Naive B cell (primary cell): ENCODE results near the gene MAST4. TPM values are rescaled to one million over a fixed set of nuclear protein-coding genes. Genes with fewer than 3 reads are reported as not detected.

ENCODE experiments used
- ATAC-seq, 2 donors: fragments of 150-1000 bp; cut with Tn5 transposase; 2 replicates each; pipeline ENCODE4 v1.10.0; 2021; ENCODE audit warnings: low read depth in 2 of 2, mild to moderate bottlenecking in 2 of 2, moderate library complexity in 2 of 2
- DNase-seq: peaks from one replicate; pipeline ENCODE4 v3.0.0; 2022
- H3K27ac Mint-ChIP-seq, 6 donors: one replicate each; pipeline ENCODE4 v1.8.0; 2020 to 2022; ENCODE audit warnings: mild to moderate bottlenecking in 6 of 6, mixed read lengths in 6 of 6, moderate library complexity in 5 of 6, inconsistent platforms in 2 of 6
- H3K27me3 Mint-ChIP-seq, 3 donors: one replicate each; pipeline ENCODE4 v1.8.0; 2021 to 2022; ENCODE audit warnings: mixed read lengths in 3 of 3, mild to moderate bottlenecking in 1 of 3
- H3K36me3 Mint-ChIP-seq, 2 donors: one replicate each; pipeline ENCODE4 v1.8.0; 2020 to 2022; ENCODE audit warnings: mixed read lengths in 2 of 2, inconsistent platforms in 1 of 2, mild to moderate bottlenecking in 1 of 2
- H3K4me1 Mint-ChIP-seq, 3 donors: one replicate each; pipeline ENCODE4 v1.8.0; 2020 to 2022; ENCODE audit warnings: mixed read lengths in 3 of 3, inconsistent platforms in 1 of 3, mild to moderate bottlenecking in 1 of 3, moderate library complexity in 1 of 3
- H3K4me3 Mint-ChIP-seq, 8 donors: one replicate each; pipeline ENCODE4 v1.8.0; 2020 to 2022; ENCODE audit warnings: mild to moderate bottlenecking in 8 of 8, mixed read lengths in 8 of 8, moderate library complexity in 8 of 8, inconsistent platforms in 2 of 8
- H3K9me3 Mint-ChIP-seq, 7 donors: one replicate each; pipeline ENCODE4 v1.8.0; 2020 to 2022; ENCODE audit warnings: mixed read lengths in 7 of 7, mild to moderate bottlenecking in 5 of 7, inconsistent platforms in 2 of 7, moderate library complexity in 1 of 7
- polyA plus RNA-seq, 6 donors: library from polyadenylated mRNA; unstranded; fragments of 300-500 nt; fragmentation: Illumina TruSeq; gene quantifications; one replicate each; pipeline ENCODE4 v1.2.3, GENCODE V29; 2021; ENCODE audit warnings: low read depth in 6 of 6

The MAST4 gene
- polyA plus RNA-seq, 6 donors from 2014 or later = 0.17 to 2.3 (median 1.3) TPM

GRCh38 chr5:66864240-66864884 is 268.2 kb downstream of the MAST4 start:
- H3K27ac Mint-ChIP-seq = peak overlapping the region in 1 of 6 donors; percentile 8
- H3K4me3 Mint-ChIP-seq = no peak overlapping the region
- ATAC-seq = no peak
- DNase-seq = no peak
- no peaks in the 10 kb centered on the region for H3K4me1 Mint-ChIP-seq
- no peaks in the 10 kb centered on the region for H3K36me3 Mint-ChIP-seq
- H3K9me3 Mint-ChIP-seq = peaks cover 0 to 2% (median 0%) of the 10 kb centered on the region in 7 donors
- peaks cover 18 to 23% (median 21%) of the 10 kb centered on the region in 3 donors for H3K27me3 Mint-ChIP-seq

- Mint-ChIP-seq H3K27ac (no peak overlapping the region), H3K4me3 (no peak overlapping the region), H3K4me1 (no peaks in the 10 kb centered on the region), H3K36me3 (no peaks in the 10 kb centered on the region), H3K9me3 (peaks cover 0 to 2% (median 0%) of the 10 kb centered on the region in 7 donors), H3K27me3 (peaks cover 5 to 18% (median 7%) of the 10 kb centered on the region in 3 donors)
- no peak for ATAC-seq
- DNase-seq = no peak
Observed at GRCh38 chr5:66867618-66868322, 271.6 kb downstream of the MAST4 start.

- ATAC-seq = no peak
- Mint-ChIP-seq H3K4me3 (no peak overlapping the region), H3K36me3 (no peaks in the 10 kb centered on the region), H3K27me3 (peaks cover 0 to 7% (median 5%) of the 10 kb centered on the region in 3 donors), H3K4me1 (no peaks in the 10 kb centered on the region), H3K9me3 (peaks cover 0 to under 1% (median 0%) of the 10 kb centered on the region in 7 donors), H3K27ac (no peak overlapping the region)
- no peak for DNase-seq
Observed at GRCh38 chr5:66869347-66869746, 273.2 kb downstream of the MAST4 start.

DNA sequence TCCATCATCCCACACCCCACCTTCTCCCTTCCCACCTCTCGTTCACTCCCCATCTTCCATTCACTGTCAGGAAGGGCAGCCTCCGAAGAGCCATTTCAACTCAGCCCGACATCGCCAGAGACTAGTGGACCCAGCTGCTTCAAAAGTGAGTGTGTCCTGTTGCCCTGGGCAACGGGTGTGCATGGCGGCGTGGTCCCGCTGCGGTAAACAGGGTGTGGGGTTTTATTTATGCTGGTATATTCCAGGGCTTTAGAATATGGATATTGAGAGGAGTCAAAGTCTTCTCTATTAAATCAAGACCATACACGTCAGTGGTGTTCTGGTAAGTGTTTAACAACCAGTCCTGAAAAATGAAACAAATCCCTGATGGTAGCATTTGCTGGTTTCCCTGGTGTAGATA is 274.5 kb downstream of the MAST4 start:
- no peak overlapping the region for H3K27ac Mint-ChIP-seq
- H3K4me1 Mint-ChIP-seq = no peaks in the 10 kb centered on the region
- no peaks in the 10 kb centered on the region for H3K27me3 Mint-ChIP-seq
- no peak overlapping the region for H3K4me3 Mint-ChIP-seq
- ATAC-seq (no peak), DNase-seq (no peak)
- no peaks in the 10 kb centered on the region for H3K9me3 Mint-ChIP-seq
- no peaks in the 10 kb centered on the region for H3K36me3 Mint-ChIP-seq

GRCh38 chr5:66871651-66872050 is 275.5 kb downstream of the MAST4 start:
- ATAC-seq = no peak
- Mint-ChIP-seq H3K4me1 (no peaks in the 10 kb centered on the region), H3K27ac (no peak overlapping the region), H3K9me3 (no peaks in the 10 kb centered on the region), H3K36me3 (no peaks in the 10 kb centered on the region), H3K4me3 (no peak overlapping the region), H3K27me3 (no peaks in the 10 kb centered on the region)
- no peak for DNase-seq

DNA sequence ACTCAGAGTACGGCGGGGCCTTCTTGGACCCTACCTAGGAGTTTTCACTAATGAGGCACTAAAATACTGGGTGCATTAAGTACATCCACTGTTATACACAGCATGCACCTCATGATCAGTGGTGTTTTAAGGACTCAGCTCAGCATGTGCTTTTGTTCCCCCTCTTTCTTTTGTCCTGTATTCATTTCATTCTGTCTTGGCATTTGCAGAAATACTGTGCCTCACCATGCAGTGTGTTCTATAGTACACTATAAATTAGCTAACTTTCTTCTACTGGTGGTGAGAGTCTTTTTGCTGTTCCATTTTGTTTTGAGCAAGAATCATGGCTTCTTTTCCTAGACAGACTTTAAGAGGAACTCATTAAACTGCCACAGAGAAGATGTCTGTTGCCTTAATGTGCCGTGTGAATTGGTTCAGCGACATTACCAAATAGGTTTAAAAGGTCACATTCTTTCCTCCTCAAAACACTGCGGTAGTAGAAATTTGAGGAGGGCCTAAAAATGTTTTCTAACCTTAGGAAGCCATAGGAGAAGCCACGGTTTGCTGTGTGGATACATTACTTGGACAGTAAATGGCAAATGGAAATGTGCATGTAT is 276.6 kb downstream of the MAST4 start:
- H3K9me3 Mint-ChIP-seq = no peaks in the 10 kb centered on the region
- H3K36me3 Mint-ChIP-seq = no peaks in the 10 kb centered on the region
- ATAC-seq = no peak
- peaks cover 0 to 3% (median 0%) of the 10 kb centered on the region in 3 donors for H3K27me3 Mint-ChIP-seq
- DNase-seq = no peak
- no peak overlapping the region for H3K4me3 Mint-ChIP-seq
- H3K27ac Mint-ChIP-seq = no peak overlapping the region
- H3K4me1 Mint-ChIP-seq = no peaks in the 10 kb centered on the region

DNA sequence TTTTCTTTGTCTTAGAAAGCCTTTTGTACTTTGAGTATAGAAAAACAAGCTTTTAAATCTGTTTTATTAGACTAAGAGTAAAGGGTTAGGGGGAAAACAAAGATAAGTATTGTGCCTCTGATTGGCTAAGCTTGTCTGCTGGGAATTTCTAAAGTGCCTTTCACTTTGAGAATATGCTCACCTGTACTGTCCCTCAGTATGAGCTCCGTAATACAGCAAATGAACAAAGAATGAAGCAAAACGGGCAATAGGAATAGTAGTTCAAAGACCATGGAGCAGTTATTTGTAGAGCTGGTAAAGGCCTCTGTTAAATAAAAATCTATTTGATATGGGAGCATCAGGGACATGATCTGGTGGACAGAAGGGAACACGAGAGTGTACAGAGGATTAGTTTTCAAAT is 277.8 kb downstream of the MAST4 start:
- Mint-ChIP-seq H3K9me3 (no peaks in the 10 kb centered on the region), H3K4me1 (no peaks in the 10 kb centered on the region)

GRCh38 chr5:66875315-66875714 is 279.1 kb downstream of the MAST4 start:
- Mint-ChIP-seq H3K4me1 (no peaks in the 10 kb centered on the region), H3K4me3 (no peak overlapping the region), H3K36me3 (no peaks in the 10 kb centered on the region), H3K27me3 (peaks cover 0 to 3% (median 0%) of the 10 kb centered on the region in 3 donors), H3K9me3 (peaks cover 0 to 2% (median 0%) of the 10 kb centered on the region in 7 donors), H3K27ac (no peak overlapping the region)
- DNase-seq (no peak), ATAC-seq (no peak)

More for the DNA sequence above, 277.8 kb downstream of the MAST4 start:
- H3K27me3 Mint-ChIP-seq = peaks cover 0 to 3% (median 0%) of the 10 kb centered on the region in 3 donors
- no peak for DNase-seq
- no peak for ATAC-seq
- no peaks in the 10 kb centered on the region for H3K36me3 Mint-ChIP-seq
- H3K27ac Mint-ChIP-seq = peak overlapping the region in 1 of 6 donors; percentile 55
- no peak overlapping the region for H3K4me3 Mint-ChIP-seq

DNA sequence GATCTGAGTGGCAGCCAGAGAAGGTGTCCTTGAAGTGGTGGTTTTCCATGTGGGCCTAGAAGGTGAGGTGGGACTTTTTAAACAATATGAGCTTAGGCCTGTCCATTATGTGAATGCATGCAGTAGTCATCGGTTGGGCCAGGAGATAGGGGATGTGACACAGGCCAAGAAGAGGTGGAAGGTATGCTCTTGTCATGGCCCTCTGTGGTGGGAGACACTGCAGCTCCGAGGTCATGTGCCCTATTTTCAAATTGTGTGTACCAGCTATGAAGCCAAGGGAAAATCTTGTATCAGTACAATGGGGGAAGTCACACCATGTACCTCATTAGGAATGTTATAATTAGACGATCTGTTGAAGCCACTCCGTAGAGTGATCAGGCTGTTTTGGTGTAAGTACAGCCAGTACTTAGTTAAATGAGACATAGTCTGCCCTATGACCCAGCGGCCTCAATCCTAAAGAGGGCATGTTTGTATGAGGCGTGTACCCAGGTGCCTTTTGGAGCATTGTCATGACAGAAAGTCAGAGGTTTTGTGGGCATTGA is 280.1 kb downstream of the MAST4 start:
- H3K27ac Mint-ChIP-seq = no peak overlapping the region
- H3K4me3 Mint-ChIP-seq = no peak overlapping the region
- no peaks in the 10 kb centered on the region for H3K36me3 Mint-ChIP-seq

DNA sequence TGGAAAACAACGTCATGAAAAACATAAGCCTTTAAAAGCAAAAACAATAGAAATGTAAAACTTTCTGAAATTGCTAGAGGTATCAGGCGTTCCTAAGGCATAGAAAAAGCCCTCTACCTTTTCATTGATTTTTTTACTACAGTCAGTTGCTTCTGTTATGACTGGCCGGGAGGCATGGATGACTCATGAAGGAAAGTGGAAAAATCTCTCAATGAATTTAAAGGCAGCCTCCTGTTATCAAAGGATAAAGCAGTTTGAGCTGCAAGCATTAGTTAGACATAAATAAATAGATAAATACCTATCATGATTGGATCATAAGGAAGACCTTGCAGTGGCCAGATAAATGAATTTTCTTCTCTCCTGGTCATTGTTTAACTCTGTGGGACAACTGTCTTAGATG is 281.6 kb downstream of the MAST4 start:
- ATAC-seq (no peak), DNase-seq (no peak)
- H3K4me3 Mint-ChIP-seq = no peak overlapping the region
- H3K27me3 Mint-ChIP-seq = peaks cover 0 to 3% (median 0%) of the 10 kb centered on the region in 3 donors
- no peak overlapping the region for H3K27ac Mint-ChIP-seq
- H3K4me1 Mint-ChIP-seq = no peaks in the 10 kb centered on the region
- H3K36me3 Mint-ChIP-seq = no peaks in the 10 kb centered on the region
- H3K9me3 Mint-ChIP-seq = peaks cover 0 to 2% (median 0%) of the 10 kb centered on the region in 7 donors

More for the DNA sequence above, 280.1 kb downstream of the MAST4 start:
- DNase-seq (no peak), ATAC-seq (no peak)
- Mint-ChIP-seq H3K27me3 (peaks cover 0 to 3% (median 0%) of the 10 kb centered on the region in 3 donors), H3K4me1 (no peaks in the 10 kb centered on the region), H3K9me3 (peaks cover 0 to 2% (median 0%) of the 10 kb centered on the region in 7 donors)

GRCh38 chr5:66880401-66880800 is 284.2 kb downstream of the MAST4 start:
- DNase-seq (no peak), ATAC-seq (no peak)
- Mint-ChIP-seq H3K4me3 (no peak overlapping the region), H3K4me1 (no peaks in the 10 kb centered on the region), H3K9me3 (peaks cover 0 to 2% (median 0%) of the 10 kb centered on the region in 7 donors), H3K27ac (no peak overlapping the region), H3K27me3 (peaks cover 0 to 3% (median 0%) of the 10 kb centered on the region in 3 donors), H3K36me3 (no peaks in the 10 kb centered on the region)

DNA sequence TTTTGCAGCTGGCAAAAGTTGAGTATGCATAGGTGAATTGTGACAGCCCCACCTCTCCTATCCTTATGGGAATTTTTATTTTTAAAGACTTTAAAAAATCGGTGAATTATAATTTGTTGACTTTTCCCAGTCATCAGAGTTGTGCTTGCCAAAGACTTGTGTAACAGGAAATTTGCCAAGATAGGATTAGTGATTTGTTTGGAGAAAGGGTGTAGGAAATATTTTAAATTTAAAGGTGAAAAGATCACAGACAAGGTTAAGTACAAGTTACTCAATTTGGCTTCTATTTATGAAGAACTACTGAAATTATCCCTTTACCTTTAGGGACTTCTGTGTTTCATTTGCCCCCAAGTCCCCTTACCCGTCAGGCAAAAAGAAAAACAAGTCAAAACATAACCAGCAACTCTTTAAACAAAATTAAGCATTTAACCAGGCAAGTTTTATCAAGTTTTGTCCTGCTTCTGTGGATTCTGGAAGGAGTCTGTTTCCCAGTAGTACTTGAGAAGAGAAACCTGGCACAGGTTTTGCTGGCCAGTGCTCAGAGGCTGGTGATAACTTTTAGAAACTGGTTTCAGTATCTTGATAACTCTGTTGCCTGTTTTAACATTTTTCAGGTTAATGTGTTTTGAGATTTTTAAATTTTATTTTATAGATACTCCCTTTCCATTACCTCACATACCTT is 285.4 kb downstream of the MAST4 start:
- H3K27ac Mint-ChIP-seq = no peak overlapping the region
- H3K36me3 Mint-ChIP-seq = no peaks in the 10 kb centered on the region
- no peaks in the 10 kb centered on the region for H3K4me1 Mint-ChIP-seq
- no peak overlapping the region for H3K4me3 Mint-ChIP-seq
- peaks cover 0 to 3% (median 0%) of the 10 kb centered on the region in 3 donors for H3K27me3 Mint-ChIP-seq
- ATAC-seq (no peak), DNase-seq (no peak)
- H3K9me3 Mint-ChIP-seq = peaks cover 0 to 2% (median 0%) of the 10 kb centered on the region in 7 donors

- no peak for ATAC-seq
- no peak overlapping the region for H3K4me3 Mint-ChIP-seq
Observed at GRCh38 chr5:66882606-66883227, 286.5 kb downstream of the MAST4 start.

More at GRCh38 chr5:66882606-66883227, 286.5 kb downstream of the MAST4 start:
- no peaks in the 10 kb centered on the region for H3K36me3 Mint-ChIP-seq
- peaks cover 0 to 2% (median 0%) of the 10 kb centered on the region in 7 donors for H3K9me3 Mint-ChIP-seq
- DNase-seq = no peak
- H3K4me1 Mint-ChIP-seq = no peaks in the 10 kb centered on the region
- H3K27me3 Mint-ChIP-seq = no peaks in the 10 kb centered on the region
- H3K27ac Mint-ChIP-seq = no peak overlapping the region
